Activated CD8-positive, alpha-beta memory T cell treated with anti-CD3 and anti-CD28 coated beads, Interleukin-2, amount 50 U/mL, for 1 hour (primary cell): Measurements from ENCODE around the gene ARHGDIG.
"Not testable (repeated sequence)": the region's sequence is repeated elsewhere in the genome, so short reads cannot be mapped to it uniquely, and the experiment has no call there.

Source experiments
- DNase-seq: peaks from one replicate; pipeline ENCODE4 v3.0.0-alpha.2; 2020; ENCODE audit errors: extremely low read depth

ARHGDIG gene

DNA sequence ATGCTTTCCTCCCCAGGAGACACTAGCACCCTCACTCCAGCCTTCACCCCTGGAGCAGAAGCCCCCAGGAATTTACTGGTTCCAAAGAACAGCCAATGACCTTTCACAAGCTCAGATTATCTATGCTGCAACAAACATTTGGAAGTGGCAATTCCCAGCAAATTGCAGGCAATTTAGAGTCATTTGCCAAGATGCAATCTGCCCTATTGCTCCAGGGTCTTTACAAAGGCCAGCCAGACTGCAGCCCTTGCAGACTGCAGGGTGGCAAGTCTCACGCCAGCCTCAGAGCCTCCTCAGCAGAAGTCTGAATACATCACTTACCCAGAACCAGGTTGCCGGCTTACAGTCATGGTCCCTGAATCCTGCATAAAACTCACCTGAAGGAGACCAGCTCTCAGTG is 50.4 kb downstream of the ARHGDIG start:
- no peak for DNase-seq

DNA sequence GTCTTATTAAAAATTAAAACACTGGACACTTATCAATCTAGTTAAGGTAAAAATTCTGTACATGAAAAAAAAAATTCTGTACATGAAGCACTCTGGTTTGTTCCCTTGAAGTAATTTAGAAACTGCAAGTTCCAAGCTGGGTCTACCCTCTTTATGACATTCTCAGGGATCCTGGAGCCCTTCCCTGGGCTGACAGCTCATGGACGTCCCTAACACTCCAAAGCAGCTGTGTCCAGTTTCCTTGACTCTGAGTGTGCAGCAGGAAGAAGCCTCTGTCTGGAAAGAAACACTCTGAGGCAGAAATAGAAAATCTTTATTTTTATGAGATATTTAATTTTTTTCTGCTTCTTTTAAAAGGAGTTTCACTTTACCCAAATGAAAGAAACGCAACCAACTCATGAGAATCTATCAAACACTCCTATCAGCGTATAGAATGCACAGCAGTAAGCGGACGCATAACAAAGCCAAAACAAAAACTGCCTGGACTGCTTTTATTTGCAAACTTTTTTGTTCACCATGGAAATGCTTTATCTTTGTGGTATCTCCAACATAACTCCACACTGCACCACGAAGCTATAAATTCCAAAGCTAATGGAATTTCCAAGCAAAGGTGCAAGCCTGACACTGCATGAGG is 50.9 kb downstream of the ARHGDIG start:
- not testable (repeated sequence) for DNase-seq
